IMR-90 (cell line): ENCODE measurements around the gene AFAP1L1. TPM values are rescaled to one million over a fixed set of nuclear protein-coding genes. Genes with fewer than 3 reads are reported as not detected.

Experiments
- ATAC-seq: fragments of 200-7000 bp; cut with Tn5 transposase; 2 replicates; pipeline ENCODE4 v1.9.1; 2020; ENCODE audit warnings: low read depth, mild to moderate bottlenecking, moderate library complexity
- BruUV-seq: library from RNA; stranded (reverse); fragments of 400-500 nt; replicated peaks from 2 replicates; lab custom pipeline; 2021; lab: Mats Ljungman, UMichigan
- CTCF ChIA-PET: fragments of 300-600 bp; formaldehyde crosslinking; extraction: SDS; loops from one replicate; lab custom pipeline; 2021; ENCODE audit warnings: antibody characterized with exemption; lab: Yijun Ruan, JAX
- POLR2A ChIA-PET: fragments of 300-600 bp; sonication (Branson Sonifier 250); formaldehyde crosslinking; loops from one replicate; lab custom pipeline; 2022; ENCODE audit warnings: antibody characterized with exemption; ENCODE audit not compliant: unreplicated experiment; lab: Charles Lee
- DNase-seq: peaks from one replicate; pipeline ENCODE4 v3.0.0; 2013
- H2AFZ ChIP-seq: replicated peaks from 2 replicates; pipeline ENCODE3; 2013; ENCODE audit warnings: low read length, mild to moderate bottlenecking; ENCODE audit not compliant: poor library complexity
- H2AK5ac ChIP-seq: 2 replicates; pipeline ENCODE4 v1.6.1; 2013; ENCODE audit warnings: low read depth, low read length, inconsistent platforms
- H2AK9ac ChIP-seq: replicated peaks from 2 replicates; pipeline ENCODE3; 2013; ENCODE audit warnings: mild to moderate bottlenecking, low read depth, low read length, moderate library complexity; ENCODE audit not compliant: poor library complexity
- H2BK120ac ChIP-seq: 2 replicates; pipeline ENCODE4 v1.6.1; 2013; ENCODE audit warnings: low read depth, low read length, inconsistent platforms
- H2BK15ac ChIP-seq: 3 replicates; pipeline ENCODE4 v1.6.1; 2013; ENCODE audit warnings: low read depth, low read length, inconsistent platforms
- H2BK20ac ChIP-seq: 2 replicates; pipeline ENCODE4 v1.6.1; 2013; ENCODE audit warnings: low read depth, mild to moderate bottlenecking, inconsistent platforms, low read length, moderate library complexity
- H2BK5ac ChIP-seq: 2 replicates; pipeline ENCODE4 v1.6.1; 2013; ENCODE audit warnings: mild to moderate bottlenecking, low read depth, low read length, inconsistent platforms; ENCODE audit not compliant: poor library complexity, severe bottlenecking
- H3K14ac ChIP-seq: replicated peaks from 2 replicates; pipeline ENCODE4 v1.6.1; 2013; ENCODE audit warnings: low read depth, low read length, inconsistent platforms
- H3K18ac ChIP-seq: 2 replicates; pipeline ENCODE4 v1.6.1; 2013; ENCODE audit warnings: low read depth, low read length, control low read depth
- H3K23ac ChIP-seq: 2 replicates; pipeline ENCODE4 v1.6.1; 2013; ENCODE audit warnings: low read depth, low read length, inconsistent platforms
- H3K27ac ChIP-seq: 2 replicates; pipeline ENCODE4 v1.5.1; 2013; ENCODE audit warnings: mild to moderate bottlenecking, control low read depth, low read length; ENCODE audit not compliant: insufficient read depth
- H3K27me3 ChIP-seq: 2 replicates; pipeline ENCODE4 v1.6.1; 2013; ENCODE audit warnings: low read length; ENCODE audit not compliant: control insufficient read depth, insufficient read depth
- H3K36me3 ChIP-seq: 2 replicates; pipeline ENCODE4 v1.6.1; 2013; ENCODE audit warnings: low read length, mixed read lengths; ENCODE audit not compliant: control insufficient read depth, insufficient read depth
- H3K4ac ChIP-seq: 2 replicates; pipeline ENCODE4 v1.6.1; 2013; ENCODE audit warnings: low read depth, low read length, inconsistent platforms
- H3K4me1 ChIP-seq: 2 replicates; pipeline ENCODE4 v1.6.1; 2013; ENCODE audit warnings: low read length, mixed read lengths; ENCODE audit not compliant: control insufficient read depth, insufficient read depth
- H3K4me2 ChIP-seq: 2 replicates; pipeline ENCODE4 v1.6.1; 2013; ENCODE audit warnings: low read depth, mild to moderate bottlenecking, control low read depth, low read length, moderate library complexity
- H3K4me3 ChIP-seq: 2 replicates; pipeline ENCODE4 v1.5.1; 2013; ENCODE audit warnings: low read depth, mild to moderate bottlenecking, control low read depth, low read length, moderate library complexity; ENCODE audit not compliant: insufficient read depth
- H3K56ac ChIP-seq: 2 replicates; pipeline ENCODE4 v1.6.1; 2013; ENCODE audit warnings: low read length, inconsistent platforms; ENCODE audit not compliant: insufficient read depth; ENCODE audit errors: extremely low read depth
- H3K79me1 ChIP-seq, 2 experiments: 2 replicates each; pipeline ENCODE4 v1.6.1; 2013; ENCODE audit warnings: low read length in 2 of 2, inconsistent platforms in 1 of 2, low read depth in 1 of 2
- H3K9ac ChIP-seq: 2 replicates; pipeline ENCODE4 v1.6.1; 2013; ENCODE audit warnings: low read depth, low read length, control low read depth
- H3K9me1 ChIP-seq: 2 replicates; pipeline ENCODE4 v1.6.1; 2013; ENCODE audit warnings: low read length, inconsistent platforms; ENCODE audit not compliant: insufficient read depth
- H3K9me3 ChIP-seq: 2 replicates; pipeline ENCODE4 v1.6.1; 2013; ENCODE audit warnings: low read length; ENCODE audit not compliant: control insufficient read depth, insufficient read depth
- H4K20me1 ChIP-seq: 2 replicates; pipeline ENCODE4 v1.6.1; 2013; ENCODE audit warnings: low read length, inconsistent platforms; ENCODE audit not compliant: insufficient read depth
- H4K5ac ChIP-seq: 2 replicates; pipeline ENCODE4 v1.6.1; 2013; ENCODE audit warnings: mild to moderate bottlenecking, low read depth, low read length, control low read depth
- H4K8ac ChIP-seq, 2 experiments: 2 replicates each; pipeline ENCODE4 v1.6.1; 2013; ENCODE audit warnings: low read depth in 2 of 2, low read length in 2 of 2, control low read depth in 1 of 2, inconsistent platforms in 1 of 2
- H4K91ac ChIP-seq: 2 replicates; pipeline ENCODE4 v1.6.1; 2013; ENCODE audit warnings: low read depth, low read length, inconsistent platforms; ENCODE audit not compliant: insufficient read depth
- BHLHE40 ChIP-seq: fragments of 150-350 bp; IDR thresholded peaks from 2 replicates; pipeline ENCODE4 v1.6.1; 2016; ENCODE audit warnings: mild to moderate bottlenecking, low read depth, low read length
- CHD1 ChIP-seq: IDR thresholded peaks from 2 replicates; pipeline ENCODE4 v1.6.1; 2012; ENCODE audit warnings: low read depth, low read length, improper control_type of control experiment
- FOS ChIP-seq: fragments of 150-350 bp; IDR thresholded peaks from 2 replicates; pipeline ENCODE4 v1.6.1; 2016; ENCODE audit warnings: low read depth, low read length
- MAZ ChIP-seq: IDR thresholded peaks from 2 replicates; pipeline ENCODE4 v1.6.1; 2012; ENCODE audit warnings: low read depth, mild to moderate bottlenecking, low read length, improper control_type of control experiment, moderate library complexity, borderline replicate concordance
- MXI1 ChIP-seq: IDR thresholded peaks from 2 replicates; pipeline ENCODE4 v1.6.1; 2012; ENCODE audit warnings: low read depth, mild to moderate bottlenecking, low read length, moderate library complexity, borderline replicate concordance
- NFE2L2 ChIP-seq: fragments of 150-350 bp; IDR thresholded peaks from 2 replicates; pipeline ENCODE4 v1.6.1; 2016; ENCODE audit warnings: low read depth, mild to moderate bottlenecking, low read length
- POLR2A ChIP-seq: IDR thresholded peaks from 2 replicates; pipeline ENCODE4 v1.6.1; 2012; ENCODE audit warnings: mild to moderate bottlenecking, low read depth, low read length
- RAD21 ChIP-seq: IDR thresholded peaks from 2 replicates; pipeline ENCODE4 v1.6.1; 2012; ENCODE audit warnings: low read length, improper control_type of control experiment
- WGBS, 2 experiments: methylation state at CpG; one replicate each; pipeline versions ENCODE4 v1.1.5 to v1.1.7; 2013; ENCODE audit warnings: missing lambda C conversion rate in 2 of 2; ENCODE audit not compliant: insufficient read length in 1 of 2; ENCODE audit errors: extremely low coverage in 2 of 2; 5-methylcytosine and 5-hydroxymethylcytosine counted together
- dilution Hi-C: fragments of 300-500 bp; cut with HindIII; formaldehyde crosslinking; loops from one replicate; pipeline ENCODE4 v1.14.3; 2018; ENCODE audit warnings: low sequenced_read_pairs; ENCODE audit not compliant: unreplicated experiment
- in situ Hi-C: fragments of 300-500 bp; cut with MboI; formaldehyde crosslinking; loops from 3 replicates; pipeline ENCODE4 v1.14.3; 2019; ENCODE audit warnings: low sequenced_read_pairs, inconsistent platforms, mixed read lengths
- intact Hi-C: fragments of 100-400 bp; cut with micrococcal nuclease; formaldehyde crosslinking; loops from 2 replicates; pipeline ENCODE4 v1.10.0; 2022
- polyA plus RNA-seq, 3 experiments: library from polyadenylated mRNA; depleted of rRNA; stranded (reverse); fragments of >200 nt; gene quantifications; 2 replicates each; pipeline ENCODE4 v1.2.3, GENCODE V29; 2012; ENCODE audit warnings: low replicate concordance in 1 of 3
- total RNA-seq: library from RNA; depleted of rRNA; stranded (reverse); fragments of >200 nt; gene quantifications from 2 replicates; pipeline ENCODE4 v1.2.3, GENCODE V29; 2012
- TF ChIP-seq, protein P1 (sequence below): fragments of 150-350 bp; IDR thresholded peaks from 2 replicates; pipeline ENCODE4 v1.6.1; 2017; ENCODE audit warnings: mild to moderate bottlenecking, antibody characterized with exemption, low read length, low read depth
- TF ChIP-seq, protein P2 (sequence below): conservative IDR thresholded peaks from 2 replicates; pipeline ENCODE4 v1.5.1; 2012; ENCODE audit warnings: mild to moderate bottlenecking, low read depth, low read length, improper control_type of control experiment
- TF ChIP-seq, protein P3 (sequence below): fragments of 150-350 bp; IDR thresholded peaks from 2 replicates; pipeline ENCODE4 v1.6.1; 2016; ENCODE audit warnings: low read depth, mild to moderate bottlenecking, low read length, moderate library complexity, borderline replicate concordance

The AFAP1L1 gene
- total and polyA plus RNA-seq, 2 of the 4 experiments (the other 2 are of a cell fraction) = 3.3 to 5.7 TPM

DNA sequence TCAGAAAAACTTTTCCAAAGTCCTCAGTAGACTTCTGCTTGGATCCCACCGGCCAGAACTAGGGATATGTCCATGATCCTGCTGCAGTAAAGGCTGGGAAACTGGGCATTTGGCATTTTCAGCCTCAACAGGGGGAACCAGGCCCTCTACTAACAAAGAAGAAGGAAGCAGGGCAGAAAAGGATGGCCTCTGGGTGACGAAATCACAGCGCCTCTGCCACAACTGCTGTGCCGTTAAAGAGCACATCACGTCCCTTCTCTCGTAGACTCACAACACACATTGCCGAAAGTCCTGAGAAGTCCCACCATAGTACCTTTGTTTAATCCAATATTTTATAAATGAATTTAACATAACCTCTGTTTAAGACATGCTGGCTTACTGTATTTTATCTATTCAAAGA, 10.4 kb upstream of the AFAP1L1 start:
- Histone ChIP-seq H2AFZ (no peak overlapping the region), H3K14ac (no peak overlapping the region), H3K4ac (no peak overlapping the region), H4K8ac (no peak overlapping the region), H2BK15ac (no peak overlapping the region), H3K18ac (no peak overlapping the region), H2BK20ac (no peak overlapping the region), H3K9me1 (peaks cover 7% of the 10 kb centered on the region; the same call in 1 of the 2 replicates), H3K4me2 (no peak overlapping the region), H2BK120ac (no peak overlapping the region), H3K9ac (no peak overlapping the region), H4K91ac (no peak overlapping the region), H3K4me3 (no peak overlapping the region), H3K4me1 (peaks cover 8% of the 10 kb centered on the region), H3K56ac (no peak overlapping the region), H3K27me3 (no peaks in the 10 kb centered on the region), H3K79me1 (peaks cover 0 to 10% of the 10 kb centered on the region in 2 experiments; a peak in 2 of 4 replicates), H3K9me3 (no peaks in the 10 kb centered on the region), H4K20me1 (peaks cover under 1% of the 10 kb centered on the region; the same call in 1 of the 2 replicates), H2AK5ac (no peak overlapping the region), H4K5ac (no peak overlapping the region), H2AK9ac (no peak overlapping the region), H2BK5ac (no peak overlapping the region), H3K27ac (no peak overlapping the region), H3K23ac (no peak overlapping the region), H3K36me3 (no peaks in the 10 kb centered on the region)
- in situ Hi-C loops = loop anchor here (10.0 kb wide), 1 partner anchor 526 kb away; no protein-coding TSS in a partner anchor
- intact Hi-C loops = no loop called here
- ChIA-PET CTCF (no interaction called here), POLR2A (no interaction called here)
- no peak for DNase-seq
- no peak for ATAC-seq
- TF ChIP-seq RAD21 = no peak
- TF ChIP-seq, protein P1, sequence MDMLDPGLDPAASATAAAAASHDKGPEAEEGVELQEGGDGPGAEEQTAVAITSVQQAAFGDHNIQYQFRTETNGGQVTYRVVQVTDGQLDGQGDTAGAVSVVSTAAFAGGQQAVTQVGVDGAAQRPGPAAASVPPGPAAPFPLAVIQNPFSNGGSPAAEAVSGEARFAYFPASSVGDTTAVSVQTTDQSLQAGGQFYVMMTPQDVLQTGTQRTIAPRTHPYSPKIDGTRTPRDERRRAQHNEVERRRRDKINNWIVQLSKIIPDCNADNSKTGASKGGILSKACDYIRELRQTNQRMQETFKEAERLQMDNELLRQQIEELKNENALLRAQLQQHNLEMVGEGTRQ = no peak
- TF ChIP-seq MXI1 = no peak
- no peak for TF ChIP-seq BHLHE40
- TF ChIP-seq MAZ = no peak
- no peak for TF ChIP-seq NFE2L2
- TF ChIP-seq, protein P2, sequence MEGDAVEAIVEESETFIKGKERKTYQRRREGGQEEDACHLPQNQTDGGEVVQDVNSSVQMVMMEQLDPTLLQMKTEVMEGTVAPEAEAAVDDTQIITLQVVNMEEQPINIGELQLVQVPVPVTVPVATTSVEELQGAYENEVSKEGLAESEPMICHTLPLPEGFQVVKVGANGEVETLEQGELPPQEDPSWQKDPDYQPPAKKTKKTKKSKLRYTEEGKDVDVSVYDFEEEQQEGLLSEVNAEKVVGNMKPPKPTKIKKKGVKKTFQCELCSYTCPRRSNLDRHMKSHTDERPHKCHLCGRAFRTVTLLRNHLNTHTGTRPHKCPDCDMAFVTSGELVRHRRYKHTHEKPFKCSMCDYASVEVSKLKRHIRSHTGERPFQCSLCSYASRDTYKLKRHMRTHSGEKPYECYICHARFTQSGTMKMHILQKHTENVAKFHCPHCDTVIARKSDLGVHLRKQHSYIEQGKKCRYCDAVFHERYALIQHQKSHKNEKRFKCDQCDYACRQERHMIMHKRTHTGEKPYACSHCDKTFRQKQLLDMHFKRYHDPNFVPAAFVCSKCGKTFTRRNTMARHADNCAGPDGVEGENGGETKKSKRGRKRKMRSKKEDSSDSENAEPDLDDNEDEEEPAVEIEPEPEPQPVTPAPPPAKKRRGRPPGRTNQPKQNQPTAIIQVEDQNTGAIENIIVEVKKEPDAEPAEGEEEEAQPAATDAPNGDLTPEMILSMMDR = no peak
- TF ChIP-seq CHD1 = no peak
- no peak for TF ChIP-seq FOS
- TF ChIP-seq, protein P3, sequence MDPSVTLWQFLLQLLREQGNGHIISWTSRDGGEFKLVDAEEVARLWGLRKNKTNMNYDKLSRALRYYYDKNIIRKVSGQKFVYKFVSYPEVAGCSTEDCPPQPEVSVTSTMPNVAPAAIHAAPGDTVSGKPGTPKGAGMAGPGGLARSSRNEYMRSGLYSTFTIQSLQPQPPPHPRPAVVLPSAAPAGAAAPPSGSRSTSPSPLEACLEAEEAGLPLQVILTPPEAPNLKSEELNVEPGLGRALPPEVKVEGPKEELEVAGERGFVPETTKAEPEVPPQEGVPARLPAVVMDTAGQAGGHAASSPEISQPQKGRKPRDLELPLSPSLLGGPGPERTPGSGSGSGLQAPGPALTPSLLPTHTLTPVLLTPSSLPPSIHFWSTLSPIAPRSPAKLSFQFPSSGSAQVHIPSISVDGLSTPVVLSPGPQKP = no peak
- TF ChIP-seq POLR2A = no peak
- dilution Hi-C loops = no loop called here
- 100% methylated on average over 1 of the region's 7 CpGs; no CpG with 5 or more reads in 1 of the 2 experiments for whole genome bisulfite sequencing, 2 experiments
- no TSS peak for BruUV-seq
